ENCODE data around the gene IDH3G.

The IDH3G gene

DNA sequence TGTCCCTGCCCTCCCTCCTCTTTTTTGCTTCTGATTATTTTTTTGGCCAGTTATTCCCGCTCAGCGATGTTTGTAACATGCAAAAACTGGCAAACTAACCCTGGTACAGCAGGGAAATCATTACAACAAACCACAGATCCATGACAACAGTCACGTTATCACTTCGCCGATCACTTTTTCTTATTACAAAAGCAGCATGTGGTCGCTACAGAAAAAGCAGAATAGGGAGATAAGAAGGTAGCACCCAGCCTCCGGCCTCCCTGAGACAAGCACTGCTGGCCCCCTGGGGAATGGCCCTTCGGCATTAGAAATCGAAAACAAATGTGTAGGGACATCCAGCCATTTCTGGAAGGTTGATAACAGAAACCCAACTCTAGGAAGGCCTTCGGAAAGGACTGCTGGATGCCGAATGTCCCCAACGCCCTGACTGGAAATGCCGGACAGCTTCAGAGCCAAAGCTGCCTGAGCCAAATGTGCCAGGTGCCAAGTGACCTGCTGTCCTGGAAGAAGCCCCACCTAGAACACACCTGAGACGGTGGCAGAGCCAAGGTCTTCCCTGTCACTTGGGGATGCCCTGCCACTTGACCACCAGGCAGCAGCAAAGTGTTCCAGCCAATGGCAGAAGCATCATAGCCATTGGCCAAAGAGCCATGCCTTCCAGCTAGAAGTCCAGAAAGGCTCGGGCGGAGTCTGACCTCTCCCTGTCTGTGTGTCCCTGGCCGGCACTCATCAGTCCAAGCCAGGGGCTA lies 2.9 kb downstream of the IDH3G start:
- DNase-seq (ENCODE audit: low read depth) = no peak

DNA sequence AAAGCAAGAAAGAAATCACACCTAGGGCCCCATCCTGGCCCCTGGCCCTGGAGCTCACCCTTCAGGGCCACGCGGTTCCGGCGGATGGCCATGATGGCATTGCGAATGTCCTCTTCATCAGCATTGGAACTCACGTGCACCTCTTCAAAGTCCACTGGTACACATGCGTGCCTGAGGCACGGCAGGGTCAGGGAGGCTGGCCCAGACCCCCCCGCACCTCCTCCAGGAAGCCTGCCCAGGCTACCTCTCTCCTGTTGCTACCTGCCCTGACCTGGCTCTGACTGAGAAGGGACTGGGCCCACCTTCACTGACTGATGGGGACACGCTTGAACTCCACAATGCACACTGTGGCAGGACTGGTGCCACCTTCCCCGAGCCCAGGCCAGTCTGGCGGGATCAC lies 4.5 kb downstream of the IDH3G start:
- DNase-seq (ENCODE audit: low read depth) = no peak

DNA sequence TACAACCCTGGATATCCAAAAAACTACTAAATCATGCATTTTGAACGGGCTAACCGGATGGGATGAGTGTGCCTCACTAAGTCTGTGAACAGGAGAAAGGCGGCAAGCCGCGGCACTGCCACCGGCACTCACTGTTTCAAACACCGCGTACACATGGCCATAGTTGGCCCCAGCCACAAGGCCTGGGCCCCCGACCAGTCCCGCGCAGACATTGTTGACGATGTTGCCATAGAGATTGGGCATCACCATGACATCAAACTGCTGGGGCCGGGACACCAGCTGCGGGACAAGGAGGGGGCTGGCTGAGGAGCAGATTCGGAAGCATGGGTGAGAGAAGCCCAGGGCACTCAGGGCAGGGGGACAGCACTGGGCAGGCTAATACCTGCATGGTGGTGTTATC lies 7.5 kb downstream of the IDH3G start:
- DNase-seq (ENCODE audit: low read depth) = no peak

GRCh38 chrX:153784325-153784967 lies 9.7 kb downstream of the IDH3G start:
- no peak for DNase-seq (ENCODE audit: low read depth)

- no peak for DNase-seq (ENCODE audit: low read depth)
These were observed 10.7 kb downstream of the IDH3G start for GRCh38 chrX:153783378-153784013.

DNA sequence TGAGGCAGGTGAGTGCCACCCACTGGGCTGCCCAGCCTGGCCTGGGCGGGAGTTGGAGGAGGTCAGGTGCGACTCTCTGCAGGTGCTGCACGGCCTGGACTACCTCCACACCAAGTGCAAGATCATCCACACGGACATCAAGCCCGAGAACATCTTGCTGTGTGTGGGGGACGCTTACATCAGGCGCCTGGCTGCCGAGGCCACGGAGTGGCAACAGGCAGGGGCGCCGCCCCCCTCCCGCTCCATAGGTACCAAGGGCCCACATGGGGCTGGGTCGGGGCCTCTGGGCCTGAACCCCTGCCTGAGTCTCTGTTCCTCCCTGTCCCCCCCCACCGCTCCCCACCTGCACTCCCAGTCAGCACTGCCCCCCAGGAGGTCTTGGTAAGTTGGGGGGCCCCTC lies 11.3 kb downstream of the IDH3G start:
- DNase-seq (ENCODE audit: low read depth) = no peak

GRCh38 chrX:153782313-153782712 lies 11.9 kb downstream of the IDH3G start:
- no peak for DNase-seq (ENCODE audit: low read depth)

GRCh38 chrX:153781428-153782047 lies 12.6 kb downstream of the IDH3G start:
- no peak for DNase-seq (ENCODE audit: low read depth)

DNA sequence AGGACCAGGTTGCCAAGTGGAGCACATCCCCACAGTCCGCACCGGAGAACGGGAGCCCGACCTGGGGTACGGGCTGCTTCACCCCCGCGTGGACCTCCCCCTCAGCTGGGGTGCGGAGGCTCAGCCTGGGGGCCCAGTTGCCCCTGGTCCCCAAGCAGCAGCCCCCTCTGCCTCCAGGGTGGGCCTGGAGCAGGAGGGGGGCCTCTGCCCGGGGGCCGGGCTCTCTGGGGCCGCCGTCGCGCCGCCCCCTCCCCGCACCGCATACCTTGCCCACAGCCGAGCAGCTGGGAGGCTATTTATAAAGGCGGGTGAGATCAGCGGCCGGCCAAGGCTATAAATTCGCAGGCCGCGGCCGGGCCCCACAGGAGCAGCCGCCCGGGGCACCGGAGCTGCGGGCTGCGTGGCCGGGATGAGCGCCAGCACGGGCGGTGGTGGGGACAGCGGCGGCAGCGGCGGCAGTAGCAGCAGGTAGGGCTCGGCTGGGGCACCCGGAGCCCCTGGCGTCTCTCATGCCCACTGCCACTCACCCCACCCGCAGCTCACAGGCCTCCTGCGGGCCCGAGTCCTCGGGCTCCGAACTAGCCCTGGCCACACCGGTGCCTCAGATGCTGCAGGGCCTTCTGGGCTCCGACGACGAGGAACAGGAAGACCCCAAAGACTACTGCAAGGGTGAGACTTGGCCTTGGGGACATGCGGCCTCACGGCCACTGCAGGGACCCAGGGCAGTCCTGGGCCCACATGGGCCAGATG lies 13.3 kb downstream of the IDH3G start, which contains the start of gene SRPK3:
TSS of gene SRPK3 (plus strand) at position 364 of the 750 bp plus-strand sequence. CDS start at position 410, 46 bp downstream.
- no peak for DNase-seq (ENCODE audit: low read depth)

GRCh38 chrX:153779891-153780677 lies 14.1 kb downstream of the IDH3G start:
- no peak for DNase-seq (ENCODE audit: low read depth)

DNA sequence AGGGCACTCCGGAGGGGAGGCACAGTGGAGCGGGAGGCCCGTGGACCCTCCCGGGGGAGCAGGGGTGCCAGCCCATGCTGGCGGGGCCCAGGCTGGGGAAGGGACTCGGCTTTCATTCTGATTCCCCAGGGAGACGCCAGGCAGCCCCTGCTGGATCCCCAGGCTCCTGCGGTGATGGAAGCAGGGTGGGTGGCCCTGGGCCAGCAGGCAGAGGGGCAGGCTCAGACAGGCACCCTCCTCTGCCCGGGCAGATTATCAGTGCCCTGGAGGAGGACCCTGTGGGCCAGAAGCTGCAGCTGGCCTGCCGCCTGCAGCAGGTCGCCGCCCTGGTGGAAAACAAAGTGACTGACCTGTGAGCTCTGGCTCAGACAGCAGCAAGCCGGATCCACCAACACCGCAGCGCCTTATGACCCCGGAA lies 15.5 kb downstream of the IDH3G start:
- no peak for DNase-seq (ENCODE audit: low read depth)

DNA sequence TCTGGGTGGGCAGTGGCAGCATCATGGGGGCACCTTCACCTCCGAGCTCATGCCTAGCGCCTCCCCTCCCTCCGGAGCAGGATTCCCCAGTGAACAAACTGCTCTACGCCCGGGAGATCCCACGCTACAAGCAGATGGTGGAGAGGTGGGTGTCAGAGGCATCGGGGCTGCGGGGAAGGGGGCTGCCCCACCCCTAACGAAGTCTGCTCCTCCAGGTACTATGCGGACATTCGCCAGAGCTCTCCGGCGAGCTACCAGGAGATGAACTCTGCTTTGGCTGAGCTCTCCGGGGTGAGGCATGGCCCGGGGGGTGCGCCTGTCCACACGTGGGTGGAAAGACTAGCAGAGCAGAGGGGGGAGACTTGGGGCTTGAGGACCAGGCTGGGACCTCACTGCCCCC lies 16.0 kb downstream of the IDH3G start:
- no peak for DNase-seq (ENCODE audit: low read depth)

GRCh38 chrX:153777261-153778090 lies 16.7 kb downstream of the IDH3G start:
- no peak for DNase-seq (ENCODE audit: low read depth)

GRCh38 chrX:153776611-153777045 lies 17.5 kb downstream of the IDH3G start:
- no peak for DNase-seq (ENCODE audit: low read depth)

GRCh38 chrX:153776120-153776599 lies 18.0 kb downstream of the IDH3G start:
- no peak for DNase-seq (ENCODE audit: low read depth)

DNA sequence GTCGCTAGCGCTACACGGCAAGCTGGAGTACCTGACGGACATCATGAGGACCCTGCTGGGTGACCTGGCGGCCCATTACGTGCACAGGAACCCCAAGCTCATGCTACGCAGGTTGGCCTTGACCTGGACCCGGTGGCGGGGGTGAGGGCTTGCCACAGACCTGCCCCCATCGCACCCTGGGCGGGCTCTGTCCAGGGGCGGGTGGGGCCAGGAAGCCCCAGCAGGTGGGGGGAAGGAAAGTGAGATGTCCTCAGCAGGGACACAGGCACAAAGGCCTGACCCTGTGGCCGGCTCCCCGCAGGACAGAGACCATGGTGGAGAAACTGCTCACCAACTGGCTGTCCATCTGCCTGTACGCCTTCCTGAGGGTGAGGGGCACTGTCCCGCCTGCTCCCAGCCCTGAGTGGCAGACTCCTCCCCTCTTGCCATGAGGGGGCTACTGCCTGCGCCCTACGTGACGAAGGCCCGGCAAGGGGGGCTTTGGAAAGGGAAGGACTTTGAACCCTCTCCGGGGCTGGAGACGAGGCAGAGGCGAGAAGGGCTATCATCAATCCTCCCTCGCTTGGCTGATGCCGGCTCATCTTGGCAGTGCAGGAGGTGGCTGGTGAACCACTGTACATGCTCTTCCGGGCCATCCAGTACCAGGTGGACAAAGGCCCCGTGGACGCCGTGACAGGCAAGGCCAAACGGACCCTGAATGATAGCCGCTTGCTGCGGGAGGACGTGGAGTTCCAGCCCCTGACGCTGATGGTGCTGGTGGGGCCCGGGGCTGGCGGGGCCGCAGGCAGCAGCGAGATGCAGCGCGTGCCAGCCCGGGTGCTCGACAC lies 18.7 kb downstream of the IDH3G start:
- DNase-seq (ENCODE audit: low read depth) = no peak

DNA sequence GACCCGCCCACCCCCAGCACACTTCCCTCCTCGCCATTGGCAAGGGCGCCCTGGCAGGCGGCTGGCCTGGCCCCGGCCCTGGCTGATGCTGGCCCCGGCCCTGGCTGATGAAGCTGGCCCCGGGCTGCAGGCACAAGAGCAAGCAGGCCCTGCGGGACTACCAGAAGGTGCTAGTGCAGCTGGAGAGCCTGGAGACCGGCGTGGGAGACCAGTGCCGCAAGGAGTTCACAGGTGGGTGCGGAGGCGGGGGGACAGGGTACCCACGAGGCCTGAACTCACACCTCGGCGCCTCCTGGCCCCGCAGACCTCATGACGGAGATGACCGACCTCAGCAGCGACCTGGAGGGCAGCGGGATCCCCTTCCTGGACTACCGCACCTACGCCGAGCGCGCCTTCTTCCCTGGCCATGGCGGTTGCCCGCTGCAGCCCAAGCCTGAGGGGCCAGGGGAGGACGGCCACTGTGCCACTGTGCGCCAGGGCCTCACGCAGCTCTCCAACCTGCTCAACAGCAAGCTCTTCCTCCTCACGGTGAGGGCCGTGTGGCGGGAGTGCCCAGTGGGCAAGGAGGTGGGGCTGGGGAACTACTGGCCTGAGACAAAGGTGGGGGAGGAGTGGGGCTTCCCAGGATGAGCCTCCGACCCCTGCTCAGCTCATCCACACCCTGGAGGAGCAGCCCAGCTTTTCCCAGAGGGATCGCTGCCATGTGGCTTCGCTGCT lies 19.4 kb downstream of the IDH3G start:
- no peak for DNase-seq (ENCODE audit: low read depth)
